GM12874 (cell line): Measurements from ENCODE around the gene ZNF692.

ENCODE experiments used
- CTCF ChIP-seq: IDR thresholded peaks from 2 replicates; pipeline ENCODE4 v1.5.1; 2011; ENCODE audit warnings: low read depth, mild to moderate bottlenecking, control low read depth, low read length, moderate library complexity; ENCODE audit not compliant: insufficient read depth

Gene ZNF692

GRCh38 chr1:248824701-248825100 is 34.2 kb downstream of the ZNF692 start:
- no peak for TF ChIP-seq CTCF

- TF ChIP-seq CTCF = no peak
Observed at GRCh38 chr1:248824301-248824700, 34.6 kb downstream of the ZNF692 start.

- no peak for TF ChIP-seq CTCF
Observed at GRCh38 chr1:248823517-248824001, 35.3 kb downstream of the ZNF692 start.

- TF ChIP-seq CTCF = no peak
Observed at GRCh38 chr1:248822148-248823032, 36.5 kb downstream of the ZNF692 start.

GRCh38 chr1:248821641-248822040 is 37.2 kb downstream of the ZNF692 start:
- TF ChIP-seq CTCF = no peak

GRCh38 chr1:248821101-248821500 is 37.8 kb downstream of the ZNF692 start:
- TF ChIP-seq CTCF = no peak

GRCh38 chr1:248820041-248820585 is 38.8 kb downstream of the ZNF692 start:
- no peak for TF ChIP-seq CTCF
